ENCODE data around the gene USP15.
"Not testable (repeated sequence)": the region's sequence is repeated elsewhere in the genome, so short reads cannot be mapped to it uniquely, and the experiment has no call there.

The USP15 gene

GRCh38 chr12:62363506-62363905, 103.3 kb downstream of the USP15 start:
- Mint-ChIP-seq H3K27ac (no peak overlapping the region), H3K36me3 (ENCODE audit: low read depth) (peaks cover 61% of the 10 kb centered on the region), H3K4me3 (no peak overlapping the region), H3K27me3 (no peaks in the 10 kb centered on the region), H3K4me1 (ENCODE audit: low read depth) (peaks cover 34% of the 10 kb centered on the region), H3K9me3 (no peaks in the 10 kb centered on the region)
- intact Hi-C loops (cut with micrococcal nuclease) = no loop called here

- H3K9me3 Mint-ChIP-seq; H3K27ac Mint-ChIP-seq; H3K27me3 Mint-ChIP-seq; intact Hi-C loops (cut with micrococcal nuclease); H3K4me3 Mint-ChIP-seq: not testable (repeated sequence)
- Mint-ChIP-seq H3K4me1 (ENCODE audit: low read depth) (peaks cover 34% of the 10 kb centered on the region), H3K36me3 (ENCODE audit: low read depth) (peaks cover 66% of the 10 kb centered on the region)
Observed at GRCh38 chr12:62364697-62365096, 104.5 kb downstream of the USP15 start.

- H3K27ac Mint-ChIP-seq; intact Hi-C loops (cut with micrococcal nuclease): not testable (repeated sequence)
- peaks cover 38% of the 10 kb centered on the region for H3K4me1 Mint-ChIP-seq (ENCODE audit: low read depth)
Observed at GRCh38 chr12:62365846-62366245, 105.6 kb downstream of the USP15 start.

GRCh38 chr12:62368430-62369223, 108.4 kb downstream of the USP15 start:
- H3K9me3 Mint-ChIP-seq; H3K27ac Mint-ChIP-seq; intact Hi-C loops (cut with micrococcal nuclease); H3K27me3 Mint-ChIP-seq; H3K4me3 Mint-ChIP-seq: not testable (repeated sequence)
- Mint-ChIP-seq H3K36me3 (ENCODE audit: low read depth) (peaks cover 74% of the 10 kb centered on the region), H3K4me1 (ENCODE audit: low read depth) (peaks cover 35% of the 10 kb centered on the region)

More at GRCh38 chr12:62365846-62366245, 105.6 kb downstream of the USP15 start:
- not testable (repeated sequence) for H3K9me3 Mint-ChIP-seq, H3K27me3 Mint-ChIP-seq, H3K4me3 Mint-ChIP-seq
- H3K36me3 Mint-ChIP-seq (ENCODE audit: low read depth) = peaks cover 77% of the 10 kb centered on the region

- intact Hi-C loops (cut with micrococcal nuclease) = no loop called here
- Mint-ChIP-seq H3K27me3 (no peaks in the 10 kb centered on the region), H3K4me1 (ENCODE audit: low read depth) (peaks cover 34% of the 10 kb centered on the region), H3K9me3 (no peaks in the 10 kb centered on the region), H3K36me3 (ENCODE audit: low read depth) (peaks cover 61% of the 10 kb centered on the region), H3K4me3 (no peak overlapping the region), H3K27ac (no peak overlapping the region)
Observed at GRCh38 chr12:62370189-62370588, 110.0 kb downstream of the USP15 start.

GRCh38 chr12:62371661-62372060, 111.5 kb downstream of the USP15 start:
- intact Hi-C loops (cut with micrococcal nuclease) = no loop called here
- no peak overlapping the region for H3K4me3 Mint-ChIP-seq
- no peaks in the 10 kb centered on the region for H3K9me3 Mint-ChIP-seq
- H3K36me3 Mint-ChIP-seq (ENCODE audit: low read depth) = peaks cover 50% of the 10 kb centered on the region
- H3K4me1 Mint-ChIP-seq (ENCODE audit: low read depth) = peaks cover 25% of the 10 kb centered on the region
- no peaks in the 10 kb centered on the region for H3K27me3 Mint-ChIP-seq
- H3K27ac Mint-ChIP-seq = no peak overlapping the region

- Mint-ChIP-seq H3K9me3 (no peaks in the 10 kb centered on the region), H3K27me3 (no peaks in the 10 kb centered on the region), H3K27ac (no peak overlapping the region), H3K36me3 (ENCODE audit: low read depth) (peaks cover 45% of the 10 kb centered on the region), H3K4me3 (no peak overlapping the region), H3K4me1 (ENCODE audit: low read depth) (peaks cover 21% of the 10 kb centered on the region)
- intact Hi-C loops (cut with micrococcal nuclease) = no loop called here
Observed at GRCh38 chr12:62372134-62372533, 111.9 kb downstream of the USP15 start.

- H3K9me3 Mint-ChIP-seq = no peaks in the 10 kb centered on the region
- no peak overlapping the region for H3K4me3 Mint-ChIP-seq
- H3K27me3 Mint-ChIP-seq = no peaks in the 10 kb centered on the region
- H3K4me1 Mint-ChIP-seq (ENCODE audit: low read depth) = peaks cover 14% of the 10 kb centered on the region
- H3K27ac Mint-ChIP-seq = no peak overlapping the region
- intact Hi-C loops (cut with micrococcal nuclease) = no loop called here
- peaks cover 44% of the 10 kb centered on the region for H3K36me3 Mint-ChIP-seq (ENCODE audit: low read depth)
Observed at GRCh38 chr12:62372825-62373224, 112.6 kb downstream of the USP15 start.

GRCh38 chr12:62375603-62376002, 115.4 kb downstream of the USP15 start:
- Mint-ChIP-seq H3K27me3 (no peaks in the 10 kb centered on the region), H3K27ac (no peak overlapping the region), H3K36me3 (ENCODE audit: low read depth) (peaks cover 33% of the 10 kb centered on the region), H3K4me1 (ENCODE audit: low read depth) (peaks cover 15% of the 10 kb centered on the region), H3K4me3 (no peak overlapping the region), H3K9me3 (no peaks in the 10 kb centered on the region)
- intact Hi-C loops (cut with micrococcal nuclease) = no loop called here

GRCh38 chr12:62379026-62379722, 119.0 kb downstream of the USP15 start:
- intact Hi-C loops (cut with micrococcal nuclease) = no loop called here
- Mint-ChIP-seq H3K36me3 (ENCODE audit: low read depth) (peaks cover 47% of the 10 kb centered on the region), H3K4me1 (ENCODE audit: low read depth) (peaks cover 10% of the 10 kb centered on the region), H3K4me3 (no peak overlapping the region), H3K9me3 (no peaks in the 10 kb centered on the region), H3K27ac (no peak overlapping the region), H3K27me3 (no peaks in the 10 kb centered on the region)

- intact Hi-C loops (cut with micrococcal nuclease) = no loop called here
- peaks cover 49% of the 10 kb centered on the region for H3K36me3 Mint-ChIP-seq (ENCODE audit: low read depth)
- H3K4me3 Mint-ChIP-seq = no peak overlapping the region
- H3K4me1 Mint-ChIP-seq (ENCODE audit: low read depth) = peaks cover 10% of the 10 kb centered on the region
- no peaks in the 10 kb centered on the region for H3K27me3 Mint-ChIP-seq
- H3K27ac Mint-ChIP-seq = no peak overlapping the region
- H3K9me3 Mint-ChIP-seq = no peaks in the 10 kb centered on the region
Observed at GRCh38 chr12:62379723-62380045, 119.5 kb downstream of the USP15 start.

GRCh38 chr12:62382526-62382925, 122.3 kb downstream of the USP15 start:
- Mint-ChIP-seq H3K27ac (no peak overlapping the region), H3K27me3 (no peaks in the 10 kb centered on the region)

GRCh38 chr12:62396750-62397149, 136.5 kb downstream of the USP15 start:
- no peaks in the 10 kb centered on the region for H3K4me1 Mint-ChIP-seq (ENCODE audit: low read depth)
- no peaks in the 10 kb centered on the region for H3K27me3 Mint-ChIP-seq
- peaks cover 75% of the 10 kb centered on the region for H3K36me3 Mint-ChIP-seq (ENCODE audit: low read depth)
- H3K4me3 Mint-ChIP-seq = no peak overlapping the region
- no peak overlapping the region for H3K27ac Mint-ChIP-seq
- intact Hi-C loops (cut with micrococcal nuclease) = loop anchor here (10.0 kb wide), 1 partner anchor 158 kb away; no protein-coding TSS in a partner anchor
- no peaks in the 10 kb centered on the region for H3K9me3 Mint-ChIP-seq

More at GRCh38 chr12:62382526-62382925, 122.3 kb downstream of the USP15 start:
- intact Hi-C loops (cut with micrococcal nuclease) = no loop called here
- Mint-ChIP-seq H3K4me1 (ENCODE audit: low read depth) (peaks cover 6% of the 10 kb centered on the region), H3K9me3 (no peaks in the 10 kb centered on the region), H3K4me3 (no peak overlapping the region), H3K36me3 (ENCODE audit: low read depth) (peaks cover 45% of the 10 kb centered on the region)

GRCh38 chr12:62400135-62400534, 139.9 kb downstream of the USP15 start:
- H3K27me3 Mint-ChIP-seq = no peaks in the 10 kb centered on the region
- no peak overlapping the region for H3K27ac Mint-ChIP-seq
- no peaks in the 10 kb centered on the region for H3K9me3 Mint-ChIP-seq
- peaks cover 77% of the 10 kb centered on the region for H3K36me3 Mint-ChIP-seq (ENCODE audit: low read depth)
- intact Hi-C loops (cut with micrococcal nuclease) = no loop called here
- H3K4me1 Mint-ChIP-seq (ENCODE audit: low read depth) = peaks cover 14% of the 10 kb centered on the region
- H3K4me3 Mint-ChIP-seq = no peak overlapping the region
